Measurements from ENCODE around the gene PSMB5. TPM values are rescaled to one million over a fixed set of nuclear protein-coding genes. Genes with fewer than 3 reads are reported as not detected.

The PSMB5 gene
- total RNA-seq, 1 experiment from 2014 or later, result 224 TPM

DNA sequence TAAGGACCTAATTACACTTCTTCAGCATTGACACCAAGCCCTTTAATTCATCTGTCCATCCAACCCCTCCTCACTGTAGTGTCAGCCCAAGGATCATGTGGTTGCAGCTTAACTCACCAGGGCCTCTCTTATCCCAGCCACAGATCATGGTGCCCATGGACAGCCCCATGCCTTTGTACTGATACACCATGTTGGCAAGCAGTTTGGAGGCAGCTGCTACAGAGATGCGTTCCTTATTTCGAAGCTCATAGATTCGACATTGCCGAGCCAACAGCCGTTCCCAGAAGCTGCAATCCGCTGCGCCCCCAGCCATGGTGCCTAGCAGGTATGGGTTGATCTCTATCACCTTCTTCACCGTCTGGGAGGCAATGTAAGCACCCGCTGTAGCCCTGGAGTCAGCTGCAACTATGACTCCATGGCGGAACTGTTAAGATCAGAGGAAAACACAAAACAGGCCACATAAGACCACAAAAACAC lies 1.4 kb downstream of the PSMB5 start:
- Mint-ChIP-seq H3K36me3 (peaks cover 44% of the 10 kb centered on the region), H3K4me3 (peak overlapping the region; percentile 96), H3K9me3 (no peaks in the 10 kb centered on the region), H3K27me3 (ENCODE audit: low read depth) (no peaks in the 10 kb centered on the region), H3K27ac (peak overlapping the region; percentile 72), H3K4me1 (peaks cover 18% of the 10 kb centered on the region)
- ChIA-PET POLR2A (interaction anchor here (1.4 to 2.0 kb wide), 2 partner anchors 25 to 51 kb away, joined by 3 to 4 read pairs; partner anchors contain the start of gene AJUBA), CTCF (interaction anchor here (1.1 to 1.3 kb wide), 2 partner anchors 9 to 27 kb away, joined by 4 read pairs; partner anchors contain the start of gene PSMB11)
- DNase-seq (ENCODE audit: low spot score) (no peak), ATAC-seq (no peak)
- TF ChIP-seq, protein P1, sequence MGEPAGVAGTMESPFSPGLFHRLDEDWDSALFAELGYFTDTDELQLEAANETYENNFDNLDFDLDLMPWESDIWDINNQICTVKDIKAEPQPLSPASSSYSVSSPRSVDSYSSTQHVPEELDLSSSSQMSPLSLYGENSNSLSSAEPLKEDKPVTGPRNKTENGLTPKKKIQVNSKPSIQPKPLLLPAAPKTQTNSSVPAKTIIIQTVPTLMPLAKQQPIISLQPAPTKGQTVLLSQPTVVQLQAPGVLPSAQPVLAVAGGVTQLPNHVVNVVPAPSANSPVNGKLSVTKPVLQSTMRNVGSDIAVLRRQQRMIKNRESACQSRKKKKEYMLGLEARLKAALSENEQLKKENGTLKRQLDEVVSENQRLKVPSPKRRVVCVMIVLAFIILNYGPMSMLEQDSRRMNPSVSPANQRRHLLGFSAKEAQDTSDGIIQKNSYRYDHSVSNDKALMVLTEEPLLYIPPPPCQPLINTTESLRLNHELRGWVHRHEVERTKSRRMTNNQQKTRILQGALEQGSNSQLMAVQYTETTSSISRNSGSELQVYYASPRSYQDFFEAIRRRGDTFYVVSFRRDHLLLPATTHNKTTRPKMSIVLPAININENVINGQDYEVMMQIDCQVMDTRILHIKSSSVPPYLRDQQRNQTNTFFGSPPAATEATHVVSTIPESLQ (CRISPR knock-in tag; IDR thresholded peaks at IDR 0.05), result no peak
- 0 out of 2 replicates have a peak, but pooled peaks have one; percentile 13 for TF ChIP-seq GABPB1 (CRISPR knock-in tag; IDR thresholded peaks at IDR 0.05)

DNA sequence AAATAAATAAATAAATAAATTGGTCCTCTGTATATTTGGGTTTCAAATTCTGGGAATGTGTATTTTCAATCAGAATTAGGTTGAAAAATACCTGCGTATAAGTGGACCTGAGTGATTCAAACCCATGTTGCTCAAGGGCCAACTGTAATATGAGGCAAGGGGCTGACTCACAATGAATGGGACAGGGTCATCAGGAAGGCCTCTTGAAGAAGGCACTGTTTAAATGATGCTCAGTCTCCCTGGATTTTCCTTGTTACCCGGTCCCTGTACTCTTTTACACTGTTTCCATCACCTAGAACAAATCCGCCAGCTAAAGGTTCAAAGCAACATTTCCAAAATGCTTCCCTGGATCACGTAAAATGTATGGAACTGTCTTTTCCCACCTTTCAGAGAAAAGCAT lies 3.8 kb downstream of the PSMB5 start:
- ChIA-PET CTCF (interaction anchor here (0.9 kb wide), 1 partner anchor 45 kb away, joined by 3 read pairs; no protein-coding TSS in a partner anchor), POLR2A (no interaction called here)
- TF ChIP-seq JUN (CRISPR knock-in tag; IDR thresholded peaks at IDR 0.05) (no peak), IRF2 (CRISPR knock-in tag; IDR thresholded peaks at IDR 0.05; ENCODE audit: borderline replicate concordance, low read depth) (no peak), JAZF1 (CRISPR knock-in tag; IDR thresholded peaks at IDR 0.05) (no peak), SMAD4 (CRISPR knock-in tag; IDR thresholded peaks at IDR 0.05) (no peak)
- TF ChIP-seq, protein P2, sequence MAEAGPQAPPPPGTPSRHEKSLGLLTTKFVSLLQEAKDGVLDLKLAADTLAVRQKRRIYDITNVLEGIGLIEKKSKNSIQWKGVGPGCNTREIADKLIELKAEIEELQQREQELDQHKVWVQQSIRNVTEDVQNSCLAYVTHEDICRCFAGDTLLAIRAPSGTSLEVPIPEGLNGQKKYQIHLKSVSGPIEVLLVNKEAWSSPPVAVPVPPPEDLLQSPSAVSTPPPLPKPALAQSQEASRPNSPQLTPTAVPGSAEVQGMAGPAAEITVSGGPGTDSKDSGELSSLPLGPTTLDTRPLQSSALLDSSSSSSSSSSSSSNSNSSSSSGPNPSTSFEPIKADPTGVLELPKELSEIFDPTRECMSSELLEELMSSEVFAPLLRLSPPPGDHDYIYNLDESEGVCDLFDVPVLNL (CRISPR knock-in tag; IDR thresholded peaks at IDR 0.05; ENCODE audit: borderline replicate concordance, low read depth), result no peak
- TF ChIP-seq, protein P3, sequence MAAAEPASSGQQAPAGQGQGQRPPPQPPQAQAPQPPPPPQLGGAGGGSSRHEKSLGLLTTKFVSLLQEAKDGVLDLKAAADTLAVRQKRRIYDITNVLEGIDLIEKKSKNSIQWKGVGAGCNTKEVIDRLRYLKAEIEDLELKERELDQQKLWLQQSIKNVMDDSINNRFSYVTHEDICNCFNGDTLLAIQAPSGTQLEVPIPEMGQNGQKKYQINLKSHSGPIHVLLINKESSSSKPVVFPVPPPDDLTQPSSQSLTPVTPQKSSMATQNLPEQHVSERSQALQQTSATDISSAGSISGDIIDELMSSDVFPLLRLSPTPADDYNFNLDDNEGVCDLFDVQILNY (CRISPR knock-in tag; IDR thresholded peaks at IDR 0.05), result no peak
- TF ChIP-seq, protein P4, sequence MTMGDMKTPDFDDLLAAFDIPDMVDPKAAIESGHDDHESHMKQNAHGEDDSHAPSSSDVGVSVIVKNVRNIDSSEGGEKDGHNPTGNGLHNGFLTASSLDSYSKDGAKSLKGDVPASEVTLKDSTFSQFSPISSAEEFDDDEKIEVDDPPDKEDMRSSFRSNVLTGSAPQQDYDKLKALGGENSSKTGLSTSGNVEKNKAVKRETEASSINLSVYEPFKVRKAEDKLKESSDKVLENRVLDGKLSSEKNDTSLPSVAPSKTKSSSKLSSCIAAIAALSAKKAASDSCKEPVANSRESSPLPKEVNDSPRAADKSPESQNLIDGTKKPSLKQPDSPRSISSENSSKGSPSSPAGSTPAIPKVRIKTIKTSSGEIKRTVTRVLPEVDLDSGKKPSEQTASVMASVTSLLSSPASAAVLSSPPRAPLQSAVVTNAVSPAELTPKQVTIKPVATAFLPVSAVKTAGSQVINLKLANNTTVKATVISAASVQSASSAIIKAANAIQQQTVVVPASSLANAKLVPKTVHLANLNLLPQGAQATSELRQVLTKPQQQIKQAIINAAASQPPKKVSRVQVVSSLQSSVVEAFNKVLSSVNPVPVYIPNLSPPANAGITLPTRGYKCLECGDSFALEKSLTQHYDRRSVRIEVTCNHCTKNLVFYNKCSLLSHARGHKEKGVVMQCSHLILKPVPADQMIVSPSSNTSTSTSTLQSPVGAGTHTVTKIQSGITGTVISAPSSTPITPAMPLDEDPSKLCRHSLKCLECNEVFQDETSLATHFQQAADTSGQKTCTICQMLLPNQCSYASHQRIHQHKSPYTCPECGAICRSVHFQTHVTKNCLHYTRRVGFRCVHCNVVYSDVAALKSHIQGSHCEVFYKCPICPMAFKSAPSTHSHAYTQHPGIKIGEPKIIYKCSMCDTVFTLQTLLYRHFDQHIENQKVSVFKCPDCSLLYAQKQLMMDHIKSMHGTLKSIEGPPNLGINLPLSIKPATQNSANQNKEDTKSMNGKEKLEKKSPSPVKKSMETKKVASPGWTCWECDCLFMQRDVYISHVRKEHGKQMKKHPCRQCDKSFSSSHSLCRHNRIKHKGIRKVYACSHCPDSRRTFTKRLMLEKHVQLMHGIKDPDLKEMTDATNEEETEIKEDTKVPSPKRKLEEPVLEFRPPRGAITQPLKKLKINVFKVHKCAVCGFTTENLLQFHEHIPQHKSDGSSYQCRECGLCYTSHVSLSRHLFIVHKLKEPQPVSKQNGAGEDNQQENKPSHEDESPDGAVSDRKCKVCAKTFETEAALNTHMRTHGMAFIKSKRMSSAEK (CRISPR knock-in tag; IDR thresholded peaks at IDR 0.05; ENCODE audit: borderline replicate concordance), result no peak
- no peak overlapping the region for H3K27ac Mint-ChIP-seq
- no peaks in the 10 kb centered on the region for H3K9me3 Mint-ChIP-seq
- DNase-seq (ENCODE audit: low spot score) (no peak), ATAC-seq (no peak)
- peaks cover 18% of the 10 kb centered on the region for H3K4me1 Mint-ChIP-seq
- no peaks in the 10 kb centered on the region for H3K27me3 Mint-ChIP-seq (ENCODE audit: low read depth)
- H3K36me3 Mint-ChIP-seq, result peaks cover 55% of the 10 kb centered on the region
- H3K4me3 Mint-ChIP-seq, result no peak overlapping the region

DNA sequence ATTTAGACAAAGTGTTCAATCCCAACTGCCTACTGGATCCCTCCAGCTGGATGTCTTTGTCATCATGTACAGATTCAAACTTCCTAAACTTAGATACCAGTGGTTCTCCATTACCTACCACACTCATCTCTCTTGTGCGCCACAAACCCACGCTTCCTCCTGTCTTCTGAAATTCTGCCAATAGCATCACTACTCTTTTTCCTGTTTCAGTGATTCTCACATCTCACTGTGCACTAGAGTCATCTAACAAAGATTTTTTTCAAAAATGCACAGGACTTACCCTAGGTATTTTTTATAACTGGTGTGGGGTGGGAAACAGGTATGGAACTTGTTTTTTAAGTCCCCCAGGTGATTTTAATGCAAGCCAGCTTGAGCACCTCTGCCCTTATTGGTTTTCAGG lies 5.9 kb downstream of the PSMB5 start:
- DNase-seq (ENCODE audit: low spot score) (no peak), ATAC-seq (no peak)
- no peak overlapping the region for H3K4me3 Mint-ChIP-seq
- peaks cover 69% of the 10 kb centered on the region for H3K36me3 Mint-ChIP-seq
- peaks cover 22% of the 10 kb centered on the region for H3K4me1 Mint-ChIP-seq
- no peaks in the 10 kb centered on the region for H3K9me3 Mint-ChIP-seq
- POLR2A ChIA-PET, result no interaction called here
- no peak overlapping the region; the same call in 1 of the 2 replicates for H3K27ac Mint-ChIP-seq
- CTCF ChIA-PET, result interaction anchor here (0.6 to 0.9 kb wide), 2 partner anchors 40 to 43 kb away, joined by 3 to 4 read pairs; no protein-coding TSS in a partner anchor
- H3K27me3 Mint-ChIP-seq (ENCODE audit: low read depth), result no peaks in the 10 kb centered on the region
- TF ChIP-seq EMX1 (CRISPR knock-in tag; IDR thresholded peaks at IDR 0.05) (no peak), ZNF423 (CRISPR knock-in tag; IDR thresholded peaks at IDR 0.05) (no peak), ZNF416 (CRISPR knock-in tag; IDR thresholded peaks at IDR 0.05) (no peak), ETV6 (CRISPR knock-in tag; IDR thresholded peaks at IDR 0.05) (no peak), TCF7 (CRISPR knock-in tag; IDR thresholded peaks at IDR 0.05; ENCODE audit: low read depth) (no peak), ZNF396 (CRISPR knock-in tag; IDR thresholded peaks at IDR 0.05; ENCODE audit: borderline replicate concordance) (no peak)
- TF ChIP-seq, protein P5, sequence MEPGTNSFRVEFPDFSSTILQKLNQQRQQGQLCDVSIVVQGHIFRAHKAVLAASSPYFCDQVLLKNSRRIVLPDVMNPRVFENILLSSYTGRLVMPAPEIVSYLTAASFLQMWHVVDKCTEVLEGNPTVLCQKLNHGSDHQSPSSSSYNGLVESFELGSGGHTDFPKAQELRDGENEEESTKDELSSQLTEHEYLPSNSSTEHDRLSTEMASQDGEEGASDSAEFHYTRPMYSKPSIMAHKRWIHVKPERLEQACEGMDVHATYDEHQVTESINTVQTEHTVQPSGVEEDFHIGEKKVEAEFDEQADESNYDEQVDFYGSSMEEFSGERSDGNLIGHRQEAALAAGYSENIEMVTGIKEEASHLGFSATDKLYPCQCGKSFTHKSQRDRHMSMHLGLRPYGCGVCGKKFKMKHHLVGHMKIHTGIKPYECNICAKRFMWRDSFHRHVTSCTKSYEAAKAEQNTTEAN (CRISPR knock-in tag; IDR thresholded peaks at IDR 0.05), result no peak
- TF ChIP-seq, protein P6, sequence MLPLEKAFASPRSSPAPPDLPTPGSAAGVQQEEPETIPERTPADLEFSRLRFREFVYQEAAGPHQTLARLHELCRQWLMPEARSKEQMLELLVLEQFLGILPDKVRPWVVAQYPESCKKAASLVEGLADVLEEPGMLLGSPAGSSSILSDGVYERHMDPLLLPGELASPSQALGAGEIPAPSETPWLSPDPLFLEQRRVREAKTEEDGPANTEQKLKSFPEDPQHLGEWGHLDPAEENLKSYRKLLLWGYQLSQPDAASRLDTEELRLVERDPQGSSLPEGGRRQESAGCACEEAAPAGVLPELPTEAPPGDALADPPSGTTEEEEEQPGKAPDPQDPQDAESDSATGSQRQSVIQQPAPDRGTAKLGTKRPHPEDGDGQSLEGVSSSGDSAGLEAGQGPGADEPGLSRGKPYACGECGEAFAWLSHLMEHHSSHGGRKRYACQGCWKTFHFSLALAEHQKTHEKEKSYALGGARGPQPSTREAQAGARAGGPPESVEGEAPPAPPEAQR (CRISPR knock-in tag; IDR thresholded peaks at IDR 0.05), result no peak
- TF ChIP-seq, protein P7, sequence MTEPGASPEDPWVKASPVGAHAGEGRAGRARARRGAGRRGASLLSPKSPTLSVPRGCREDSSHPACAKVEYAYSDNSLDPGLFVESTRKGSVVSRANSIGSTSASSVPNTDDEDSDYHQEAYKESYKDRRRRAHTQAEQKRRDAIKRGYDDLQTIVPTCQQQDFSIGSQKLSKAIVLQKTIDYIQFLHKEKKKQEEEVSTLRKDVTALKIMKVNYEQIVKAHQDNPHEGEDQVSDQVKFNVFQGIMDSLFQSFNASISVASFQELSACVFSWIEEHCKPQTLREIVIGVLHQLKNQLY (CRISPR knock-in tag; IDR thresholded peaks at IDR 0.05), result no peak
- TF ChIP-seq, protein P8, sequence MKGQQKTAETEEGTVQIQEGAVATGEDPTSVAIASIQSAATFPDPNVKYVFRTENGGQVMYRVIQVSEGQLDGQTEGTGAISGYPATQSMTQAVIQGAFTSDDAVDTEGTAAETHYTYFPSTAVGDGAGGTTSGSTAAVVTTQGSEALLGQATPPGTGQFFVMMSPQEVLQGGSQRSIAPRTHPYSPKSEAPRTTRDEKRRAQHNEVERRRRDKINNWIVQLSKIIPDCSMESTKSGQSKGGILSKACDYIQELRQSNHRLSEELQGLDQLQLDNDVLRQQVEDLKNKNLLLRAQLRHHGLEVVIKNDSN (CRISPR knock-in tag; IDR thresholded peaks at IDR 0.05), result no peak
